Peyer's patch (tissue), 4 donors: ENCODE measurements around the gene ITFG2.

Source experiments
- CTCF ChIP-seq, 6 experiments: fragments of 450-650 bp in 4 of 6; fragments of 200-600 bp in 2 of 6; sonication (generic) in 1 of 6; IDR thresholded peaks; one replicate each; pipeline ENCODE4 v1.5.1; 2017 to 2019; ENCODE audit warnings: antibody characterized with exemption in 6 of 6, mild to moderate bottlenecking in 3 of 6, moderate library complexity in 1 of 6
- POLR2A ChIP-seq, 2 donors: fragments of 450-650 bp; IDR thresholded peaks; one replicate each; pipeline ENCODE4 v1.5.1; 2017; ENCODE audit warnings: antibody characterized with exemption in 2 of 2, mild to moderate bottlenecking in 2 of 2, moderate library complexity in 2 of 2

GRCh38 chr12:2858334-2858733, 45.9 kb downstream of the ITFG2 start:
- TF ChIP-seq POLR2A (IDR thresholded peaks at IDR 0.05) (no peak), CTCF (IDR thresholded peaks at IDR 0.05) (no peak)
